ENCODE results near the gene CHRDL2.

DNA sequence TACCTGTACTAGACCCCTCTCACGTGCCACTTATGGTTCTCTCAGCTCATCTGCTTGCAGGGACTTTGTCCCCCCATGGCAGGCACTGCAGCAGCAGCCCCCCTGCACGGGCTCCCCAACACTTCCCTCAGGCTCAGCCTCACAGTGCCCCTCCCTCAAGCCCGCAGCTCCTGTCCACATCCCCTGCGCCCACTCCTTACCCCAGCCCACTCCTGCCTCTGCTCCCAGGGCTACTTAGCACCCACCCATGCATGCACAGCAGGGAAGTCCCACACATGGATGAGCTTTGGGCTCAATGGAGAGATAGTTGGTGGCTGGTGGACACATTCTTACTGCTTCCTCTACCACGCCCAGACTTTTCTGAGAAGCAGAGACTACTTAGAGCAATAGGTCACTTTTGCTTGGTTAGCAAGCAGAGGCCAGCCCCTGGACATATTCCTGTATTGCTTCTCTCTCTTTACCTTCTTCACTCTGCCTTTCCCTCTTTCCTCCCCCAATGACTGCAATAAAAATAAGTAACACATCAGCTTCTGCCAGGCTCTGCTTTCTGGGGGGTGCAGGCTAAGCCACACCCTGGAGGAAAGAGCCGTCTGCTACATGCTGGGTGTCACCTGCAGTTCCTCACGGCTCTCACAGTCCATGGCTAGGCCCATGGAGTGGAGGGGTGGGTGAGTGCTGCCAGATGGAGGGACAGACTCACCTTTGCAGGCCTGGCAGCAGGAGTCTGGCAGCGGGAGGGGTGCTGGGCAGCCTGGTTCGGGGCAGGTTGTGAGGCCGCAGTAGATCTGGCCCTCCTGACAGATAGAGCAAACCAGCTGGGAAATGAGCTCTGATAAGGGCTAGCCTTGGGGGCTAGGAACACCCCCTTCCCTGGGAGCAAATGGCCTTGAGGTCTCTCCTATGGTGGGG is 23.4 kb downstream of the CHRDL2 start:
- TF ChIP-seq POLR2AphosphoS5 (IDR thresholded peaks at IDR 0.05): no peak
- no peak for TF ChIP-seq CTCF (IDR thresholded peaks at IDR 0.05)

Measured in breast epithelium (tissue), 3 donors.